Astrocyte (in vitro differentiated cells and primary cell): ENCODE measurements around the gene TMEM220. TPM values are rescaled to one million over a fixed set of nuclear protein-coding genes. Genes with fewer than 3 reads are reported as not detected.
A peak's percentile ranks its signal among the peaks of the same experiment; 100 is the strongest.

ENCODE experiments used
- DNase-seq: peaks from one replicate; pipeline ENCODE4 v3.0.0-alpha.2; 2010; ENCODE audit warnings: low read depth
- FAIRE-seq: peaks from 2 replicates; lab custom pipeline; 2011; peaks lifted over from hg19 to GRCh38; lab: Jason Lieb, UNC
- H2AFZ ChIP-seq: 2 replicates; pipeline ENCODE4 v1.6.0; 2012; ENCODE audit warnings: low read depth, low read length, inconsistent platforms
- H3K27ac ChIP-seq: 2 replicates; pipeline ENCODE4 v1.5.1; 2011; ENCODE audit warnings: low read depth, low read length, inconsistent platforms
- H3K27me3 ChIP-seq: 2 replicates; pipeline ENCODE4 v1.6.0; 2011; ENCODE audit warnings: low read length, inconsistent platforms; ENCODE audit not compliant: insufficient read depth
- H3K36me3 ChIP-seq: 2 replicates; pipeline ENCODE4 v1.5.1; 2011; ENCODE audit warnings: low read length, inconsistent platforms; ENCODE audit not compliant: insufficient read depth
- H3K4me1 ChIP-seq: 2 replicates; pipeline ENCODE4 v1.5.1; 2011; ENCODE audit warnings: low read length, inconsistent platforms; ENCODE audit not compliant: insufficient read depth
- H3K4me2 ChIP-seq: 2 replicates; pipeline ENCODE4 v1.6.0; 2012; ENCODE audit warnings: low read length, inconsistent platforms
- H3K4me3 ChIP-seq: 2 replicates; pipeline ENCODE4 v1.5.1; 2011; ENCODE audit warnings: low read depth, mild to moderate bottlenecking, low read length, inconsistent platforms; ENCODE audit not compliant: insufficient read depth
- H3K79me2 ChIP-seq: 2 replicates; pipeline ENCODE4 v1.6.0; 2012; ENCODE audit warnings: mild to moderate bottlenecking, low read length, inconsistent platforms; ENCODE audit not compliant: insufficient read depth
- H3K9ac ChIP-seq: 2 replicates; pipeline ENCODE4 v1.6.0; 2012; ENCODE audit warnings: mild to moderate bottlenecking, low read length, inconsistent platforms
- H3K9me3 ChIP-seq: 2 replicates; pipeline ENCODE4 v1.5.1; 2012; ENCODE audit warnings: low read depth, mild to moderate bottlenecking, low read length, inconsistent platforms; ENCODE audit not compliant: insufficient read depth
- H4K20me1 ChIP-seq: 2 replicates; pipeline ENCODE4 v1.6.0; 2012; ENCODE audit warnings: low read length, inconsistent platforms; ENCODE audit not compliant: insufficient read depth
- H3K27ac Mint-ChIP-seq: one replicate; pipeline ENCODE4 v1.8.0; 2021; ENCODE audit warnings: mild to moderate bottlenecking, mixed read lengths; ENCODE audit not compliant: unreplicated experiment
- H3K27me3 Mint-ChIP-seq: one replicate; pipeline ENCODE4 v1.8.0; 2021; ENCODE audit warnings: low read depth, mixed read lengths; ENCODE audit not compliant: unreplicated experiment
- H3K36me3 Mint-ChIP-seq: one replicate; pipeline ENCODE4 v1.8.0; 2021; ENCODE audit warnings: low read depth, mixed read lengths; ENCODE audit not compliant: unreplicated experiment
- H3K4me1 Mint-ChIP-seq: one replicate; pipeline ENCODE4 v1.8.0; 2021; ENCODE audit warnings: low read depth, mixed read lengths; ENCODE audit not compliant: unreplicated experiment
- H3K4me3 Mint-ChIP-seq: one replicate; pipeline ENCODE4 v1.8.0; 2021; ENCODE audit warnings: mild to moderate bottlenecking, moderate library complexity, mixed read lengths; ENCODE audit not compliant: unreplicated experiment
- H3K9me3 Mint-ChIP-seq: one replicate; pipeline ENCODE4 v1.8.0; 2021; ENCODE audit warnings: mild to moderate bottlenecking, mixed read lengths; ENCODE audit not compliant: unreplicated experiment
- EZH2 ChIP-seq: IDR thresholded peaks from 2 replicates; pipeline ENCODE4 v1.6.1; 2012; ENCODE audit warnings: mild to moderate bottlenecking, low read length, inconsistent platforms; ENCODE audit not compliant: insufficient read depth
- total RNA-seq: library from RNA; stranded (reverse); gene quantifications from 2 replicates; pipeline ENCODE4 v1.2.1, GENCODE V29; 2021
- TF ChIP-seq, protein P1 (sequence below): IDR thresholded peaks from 2 replicates; pipeline ENCODE4 v1.5.1; 2011; ENCODE audit warnings: low read depth, mild to moderate bottlenecking, inconsistent platforms, low read length, moderate library complexity; ENCODE audit not compliant: insufficient read depth

Gene TMEM220
- total RNA-seq, 1 donor from 2014 or later = 1.0 TPM

DNA sequence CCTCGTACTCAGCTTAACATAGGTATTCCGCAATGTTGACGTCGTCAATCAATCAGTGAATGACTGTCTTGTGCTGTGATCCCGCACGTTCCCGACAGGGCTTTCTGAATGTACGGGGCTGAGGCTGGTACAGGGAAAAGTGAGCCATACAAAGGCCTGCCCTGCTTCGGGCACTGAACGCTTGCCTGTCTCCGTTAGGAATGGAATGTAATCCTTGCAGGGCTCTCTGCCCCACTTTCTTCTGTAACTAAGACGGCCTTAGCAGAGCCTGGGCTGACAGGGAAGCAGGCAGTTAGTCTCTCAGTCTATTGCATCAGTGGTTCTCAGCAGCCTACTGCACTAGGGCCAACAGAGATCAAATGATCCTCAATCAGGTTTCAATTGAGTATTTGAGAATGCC is 56.5 kb downstream of the TMEM220 start:
- Mint-ChIP-seq H3K4me1 (no peaks in the 10 kb centered on the region), H3K27me3 (no peaks in the 10 kb centered on the region), H3K27ac (peak overlapping the region; percentile 62), H3K36me3 (peaks cover 2% of the 10 kb centered on the region), H3K9me3 (no peaks in the 10 kb centered on the region), H3K4me3 (no peak overlapping the region)
- Histone ChIP-seq H4K20me1 (no peaks in the 10 kb centered on the region), H3K79me2 (no peaks in the 10 kb centered on the region), H3K4me2 (no peak overlapping the region), H3K9me3 (no peaks in the 10 kb centered on the region), H3K4me3 (no peak overlapping the region), H3K27me3 (no peaks in the 10 kb centered on the region), H3K9ac (no peak overlapping the region), H3K36me3 (peaks cover 9% of the 10 kb centered on the region), H3K27ac (no peak overlapping the region), H3K4me1 (peaks cover 4% of the 10 kb centered on the region), H2AFZ (no peak overlapping the region)
- no peak for DNase-seq
- TF ChIP-seq EZH2 = no peak
- TF ChIP-seq, protein P1, sequence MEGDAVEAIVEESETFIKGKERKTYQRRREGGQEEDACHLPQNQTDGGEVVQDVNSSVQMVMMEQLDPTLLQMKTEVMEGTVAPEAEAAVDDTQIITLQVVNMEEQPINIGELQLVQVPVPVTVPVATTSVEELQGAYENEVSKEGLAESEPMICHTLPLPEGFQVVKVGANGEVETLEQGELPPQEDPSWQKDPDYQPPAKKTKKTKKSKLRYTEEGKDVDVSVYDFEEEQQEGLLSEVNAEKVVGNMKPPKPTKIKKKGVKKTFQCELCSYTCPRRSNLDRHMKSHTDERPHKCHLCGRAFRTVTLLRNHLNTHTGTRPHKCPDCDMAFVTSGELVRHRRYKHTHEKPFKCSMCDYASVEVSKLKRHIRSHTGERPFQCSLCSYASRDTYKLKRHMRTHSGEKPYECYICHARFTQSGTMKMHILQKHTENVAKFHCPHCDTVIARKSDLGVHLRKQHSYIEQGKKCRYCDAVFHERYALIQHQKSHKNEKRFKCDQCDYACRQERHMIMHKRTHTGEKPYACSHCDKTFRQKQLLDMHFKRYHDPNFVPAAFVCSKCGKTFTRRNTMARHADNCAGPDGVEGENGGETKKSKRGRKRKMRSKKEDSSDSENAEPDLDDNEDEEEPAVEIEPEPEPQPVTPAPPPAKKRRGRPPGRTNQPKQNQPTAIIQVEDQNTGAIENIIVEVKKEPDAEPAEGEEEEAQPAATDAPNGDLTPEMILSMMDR = no peak
- FAIRE-seq = no peak

DNA sequence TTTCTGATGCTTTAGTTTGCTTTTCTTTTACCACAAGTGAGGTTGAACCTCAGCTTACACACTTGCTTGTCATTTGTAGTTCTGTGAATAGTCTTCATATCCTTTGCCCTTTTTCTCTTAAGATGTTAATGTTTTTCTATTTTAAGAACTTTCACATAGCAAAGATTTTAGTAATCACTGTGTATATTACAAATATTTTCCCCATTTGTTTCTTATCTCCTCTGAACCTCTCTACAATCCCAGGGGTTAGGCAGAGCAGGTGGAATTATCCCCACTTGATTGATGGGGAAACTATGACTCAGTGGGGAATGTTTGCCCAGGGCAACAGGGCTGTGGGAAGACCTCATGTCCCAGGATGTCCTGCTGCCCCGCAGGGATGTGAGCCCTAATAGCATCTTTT is 61.0 kb downstream of the TMEM220 start:
- Histone ChIP-seq H3K79me2 (no peaks in the 10 kb centered on the region), H3K27ac (no peak overlapping the region), H3K9me3 (no peaks in the 10 kb centered on the region), H4K20me1 (no peaks in the 10 kb centered on the region), H3K4me3 (no peak overlapping the region), H3K27me3 (no peaks in the 10 kb centered on the region), H3K9ac (no peak overlapping the region), H2AFZ (no peak overlapping the region), H3K36me3 (no peaks in the 10 kb centered on the region), H3K4me2 (peak overlapping the region; percentile 23), H3K4me1 (peaks cover 4% of the 10 kb centered on the region)
- H3K9me3 Mint-ChIP-seq = no peaks in the 10 kb centered on the region
- FAIRE-seq = peak; percentile 66
- H3K27ac Mint-ChIP-seq = no peak overlapping the region
- H3K4me3 Mint-ChIP-seq = no peak overlapping the region
- TF ChIP-seq EZH2 = no peak
- TF ChIP-seq, protein P1 = no peak
- no peaks in the 10 kb centered on the region for H3K36me3 Mint-ChIP-seq
- no peaks in the 10 kb centered on the region for H3K4me1 Mint-ChIP-seq
- peak; percentile 76 for DNase-seq
- no peaks in the 10 kb centered on the region for H3K27me3 Mint-ChIP-seq

DNA sequence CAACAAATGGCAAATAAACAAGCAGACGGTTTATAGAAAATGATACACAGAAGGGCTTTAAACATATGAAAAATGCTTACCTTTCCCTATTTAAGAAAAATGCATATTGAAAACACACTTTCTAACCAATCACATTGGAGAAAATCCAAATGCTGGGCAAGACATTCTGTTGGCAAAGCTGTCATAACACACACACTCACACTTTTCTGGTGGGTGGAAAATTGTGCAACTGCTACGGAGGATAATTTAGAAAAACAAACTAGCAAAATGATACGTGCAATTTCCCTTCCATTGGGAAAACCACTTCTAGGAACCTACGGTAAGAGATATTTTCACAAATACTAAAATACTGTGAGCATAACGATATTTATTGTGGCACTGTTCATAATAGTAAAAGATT is 62.9 kb downstream of the TMEM220 start:
- H3K4me1 Mint-ChIP-seq = no peaks in the 10 kb centered on the region
- Histone ChIP-seq H3K36me3 (no peaks in the 10 kb centered on the region), H3K79me2 (no peaks in the 10 kb centered on the region), H2AFZ (no peak overlapping the region), H3K4me2 (no peak overlapping the region), H3K27ac (no peak overlapping the region), H3K9me3 (no peaks in the 10 kb centered on the region), H3K4me3 (no peak overlapping the region), H3K9ac (no peak overlapping the region), H3K4me1 (peaks cover 4% of the 10 kb centered on the region), H4K20me1 (no peaks in the 10 kb centered on the region), H3K27me3 (no peaks in the 10 kb centered on the region)
- H3K36me3 Mint-ChIP-seq = no peaks in the 10 kb centered on the region
- no peaks in the 10 kb centered on the region for H3K9me3 Mint-ChIP-seq
- no peak overlapping the region for H3K4me3 Mint-ChIP-seq
- TF ChIP-seq EZH2 = no peak
- TF ChIP-seq, protein P1 = no peak
- H3K27ac Mint-ChIP-seq = no peak overlapping the region
- no peaks in the 10 kb centered on the region for H3K27me3 Mint-ChIP-seq
- DNase-seq (no peak), FAIRE-seq (no peak)
